Activated CD4-positive, alpha-beta T cell treated with anti-CD3 and anti-CD28 coated beads for 1 hour (primary cell): ENCODE data around the gene MFSD8.
A peak's percentile ranks its signal among the peaks of the same experiment; 100 is the strongest.
"Not testable (repeated sequence)": the region's sequence is repeated elsewhere in the genome, so short reads cannot be mapped to it uniquely, and the experiment has no call there.

ENCODE experiments used
- DNase-seq: peaks from one replicate; pipeline ENCODE4 v3.0.0-alpha.2; 2020

Gene MFSD8

GRCh38 chr4:127965062-127965802, at the start of gene MFSD8, which contains the start of gene ABHD18:
Gene MFSD8, minus strand, starts transcription at chr4:127965173. Its CDS starts 40 bp downstream, at chr4:127965133.
Gene ABHD18, plus strand, starts transcription at chr4:127965406. Its CDS starts 17,550 bp downstream, at chr4:127982956.
- DNase-seq = peak; percentile 99

GRCh38 chr4:128009428-128009827, 44.5 kb upstream of the MFSD8 start:
- DNase-seq = no peak

- DNase-seq = no peak
Measured at GRCh38 chr4:128006592-128006991, 41.6 kb upstream of the MFSD8 start.

- no peak for DNase-seq
Measured at GRCh38 chr4:127997534-127998388, 32.8 kb upstream of the MFSD8 start.

- DNase-seq = not testable (repeated sequence)
Measured at GRCh38 chr4:127996521-127996920, 31.5 kb upstream of the MFSD8 start.

GRCh38 chr4:127995776-127996175, 30.8 kb upstream of the MFSD8 start:
- DNase-seq = no peak

GRCh38 chr4:127993151-127993550, 28.2 kb upstream of the MFSD8 start:
- DNase-seq = no peak

GRCh38 chr4:127988638-127989037, 23.7 kb upstream of the MFSD8 start:
- no peak for DNase-seq

- no peak for DNase-seq
Measured at GRCh38 chr4:127985989-127986388, 21.0 kb upstream of the MFSD8 start.

- no peak for DNase-seq
Measured at GRCh38 chr4:127982445-127982844, 17.5 kb upstream of the MFSD8 start.

- no peak for DNase-seq
Measured at GRCh38 chr4:127978930-127979329, 14.0 kb upstream of the MFSD8 start.

GRCh38 chr4:127975121-127975770, 10.3 kb upstream of the MFSD8 start:
- DNase-seq = no peak

- not testable (repeated sequence) for DNase-seq
Measured at GRCh38 chr4:127970925-127971324, 6.0 kb upstream of the MFSD8 start.

- no peak for DNase-seq
Measured at GRCh38 chr4:127968586-127968985, 3.6 kb upstream of the MFSD8 start.

- no peak for DNase-seq
Measured at GRCh38 chr4:127967141-127967775, 2.3 kb upstream of the MFSD8 start.

- peak; percentile 44 for DNase-seq
Measured at GRCh38 chr4:127965803-127966175, 816 bp upstream of the MFSD8 start.

- not testable (repeated sequence) for DNase-seq
Measured at GRCh38 chr4:127964426-127965061, 429 bp downstream of the MFSD8 start.

- DNase-seq = not testable (repeated sequence)
Measured at GRCh38 chr4:127963633-127964398, 1.2 kb downstream of the MFSD8 start.

- no peak for DNase-seq
Measured at GRCh38 chr4:127959794-127960193, 5.2 kb downstream of the MFSD8 start.

GRCh38 chr4:127957105-127957504, 7.9 kb downstream of the MFSD8 start:
- no peak for DNase-seq

GRCh38 chr4:127936974-127937373, 28.0 kb downstream of the MFSD8 start:
- DNase-seq = no peak

- DNase-seq = not testable (repeated sequence)
Measured at GRCh38 chr4:127931836-127932235, 33.1 kb downstream of the MFSD8 start.
